Immature natural killer cell (primary cell): ENCODE measurements around the gene LTBP4. TPM values are rescaled to one million over a fixed set of nuclear protein-coding genes. Genes with fewer than 3 reads are reported as not detected.
A peak's percentile ranks its signal among the peaks of the same experiment; 100 is the strongest.
"Not testable (repeated sequence)": the region's sequence is repeated elsewhere in the genome, so short reads cannot be mapped to it uniquely, and the experiment has no call there.

Experiments used
- DNase-seq, 3 donors: peaks; one replicate each; pipeline ENCODE4 v3.0.0; 2022; ENCODE audit warnings: mixed read lengths in 1 of 3
- H3K27ac Mint-ChIP-seq, 6 donors: one replicate each; pipeline ENCODE4 v1.8.0; 2020; ENCODE audit warnings: mixed read lengths in 6 of 6, mild to moderate bottlenecking in 5 of 6, inconsistent platforms in 4 of 6, moderate library complexity in 3 of 6
- H3K27me3 Mint-ChIP-seq, 3 donors: one replicate each; pipeline ENCODE4 v1.8.0; 2020 to 2021; ENCODE audit warnings: low read depth in 3 of 3, mild to moderate bottlenecking in 3 of 3, mixed read lengths in 3 of 3, moderate library complexity in 3 of 3, inconsistent platforms in 1 of 3
- H3K36me3 Mint-ChIP-seq, 3 donors: one replicate each; pipeline ENCODE4 v1.8.0; 2020; ENCODE audit warnings: mixed read lengths in 3 of 3, inconsistent platforms in 2 of 3, mild to moderate bottlenecking in 2 of 3
- H3K4me1 Mint-ChIP-seq, 2 donors: one replicate each; pipeline ENCODE4 v1.8.0; 2020; ENCODE audit warnings: inconsistent platforms in 2 of 2, mild to moderate bottlenecking in 2 of 2, mixed read lengths in 2 of 2, moderate library complexity in 1 of 2
- H3K4me3 Mint-ChIP-seq, 5 donors: one replicate each; pipeline ENCODE4 v1.8.0; 2020; ENCODE audit warnings: mild to moderate bottlenecking in 5 of 5, mixed read lengths in 5 of 5, inconsistent platforms in 3 of 5, moderate library complexity in 3 of 5
- H3K9me3 Mint-ChIP-seq, 6 donors: one replicate each; pipeline ENCODE4 v1.8.0; 2020; ENCODE audit warnings: mild to moderate bottlenecking in 6 of 6, mixed read lengths in 6 of 6, inconsistent platforms in 4 of 6, moderate library complexity in 3 of 6
- polyA plus RNA-seq, 3 donors: library from polyadenylated mRNA; unstranded; fragments of 300-500 nt; fragmentation: Illumina TruSeq; gene quantifications; one replicate each; pipeline ENCODE4 v1.2.3, GENCODE V29; 2021

LTBP4 gene
- polyA plus RNA-seq, 3 donors from 2014 or later, result 8.9 to 21.5 (median 18.8) TPM

GRCh38 chr19:40584007-40584406 is 17.2 kb upstream of the LTBP4 start:
- DNase-seq, result no peak
- Mint-ChIP-seq H3K27me3 (peaks cover 0 to 6% (median 0%) of the 10 kb centered on the region in 3 donors), H3K4me3 (no peak overlapping the region), H3K36me3 (peaks cover 28 to 52% (median 40%) of the 10 kb centered on the region in 3 donors), H3K9me3 (no peaks in the 10 kb centered on the region), H3K4me1 (peaks cover 5 to 11% of the 10 kb centered on the region in 2 donors), H3K27ac (peak overlapping the region in 1 of 6 donors; percentile 28)

GRCh38 chr19:40585241-40585981 is 15.8 kb upstream of the LTBP4 start:
- H3K36me3 Mint-ChIP-seq, result peaks cover 28 to 48% (median 37%) of the 10 kb centered on the region in 3 donors
- no peaks in the 10 kb centered on the region for H3K9me3 Mint-ChIP-seq
- DNase-seq, result no peak
- peak overlapping the region in 2 of 6 donors; percentile 6 to 76 for H3K27ac Mint-ChIP-seq
- no peak overlapping the region for H3K4me3 Mint-ChIP-seq
- H3K27me3 Mint-ChIP-seq, result peaks cover 0 to 6% (median 0%) of the 10 kb centered on the region in 3 donors
- H3K4me1 Mint-ChIP-seq, result peaks cover 5 to 7% of the 10 kb centered on the region in 2 donors

- DNase-seq, result no peak
- no peak overlapping the region for H3K4me3 Mint-ChIP-seq
- H3K27me3 Mint-ChIP-seq, result peaks cover 0 to 6% (median 0%) of the 10 kb centered on the region in 3 donors
- H3K9me3 Mint-ChIP-seq, result no peaks in the 10 kb centered on the region
- H3K4me1 Mint-ChIP-seq, result peaks cover 5 to 7% of the 10 kb centered on the region in 2 donors
- peaks cover 25 to 44% (median 34%) of the 10 kb centered on the region in 3 donors for H3K36me3 Mint-ChIP-seq
- H3K27ac Mint-ChIP-seq, result peak overlapping the region in 3 of 6 donors; percentile 6 to 76 (median 38)
These were observed 15.2 kb upstream of the LTBP4 start for GRCh38 chr19:40585982-40586422.

- peak overlapping the region in 1 of 6 donors; percentile 13 for H3K27ac Mint-ChIP-seq
- H3K4me1 Mint-ChIP-seq, result peaks cover 5 to 7% of the 10 kb centered on the region in 2 donors
- peaks cover 0 to 6% (median 0%) of the 10 kb centered on the region in 3 donors for H3K27me3 Mint-ChIP-seq
- H3K4me3 Mint-ChIP-seq, result no peak overlapping the region
- H3K36me3 Mint-ChIP-seq, result peaks cover 23 to 40% (median 33%) of the 10 kb centered on the region in 3 donors
- no peaks in the 10 kb centered on the region for H3K9me3 Mint-ChIP-seq
- no peak for DNase-seq
These were observed 14.6 kb upstream of the LTBP4 start for GRCh38 chr19:40586611-40587010.

GRCh38 chr19:40588110-40588854 is 12.9 kb upstream of the LTBP4 start:
- Mint-ChIP-seq H3K27me3 (peaks cover 0 to 2% (median 2%) of the 10 kb centered on the region in 3 donors), H3K27ac (peak overlapping the region in 1 of 6 donors; percentile 37), H3K9me3 (no peaks in the 10 kb centered on the region), H3K4me3 (no peak overlapping the region), H3K36me3 (peaks cover 19 to 32% (median 28%) of the 10 kb centered on the region in 3 donors), H3K4me1 (peaks cover 2 to 7% of the 10 kb centered on the region in 2 donors)
- DNase-seq, result no peak

DNA sequence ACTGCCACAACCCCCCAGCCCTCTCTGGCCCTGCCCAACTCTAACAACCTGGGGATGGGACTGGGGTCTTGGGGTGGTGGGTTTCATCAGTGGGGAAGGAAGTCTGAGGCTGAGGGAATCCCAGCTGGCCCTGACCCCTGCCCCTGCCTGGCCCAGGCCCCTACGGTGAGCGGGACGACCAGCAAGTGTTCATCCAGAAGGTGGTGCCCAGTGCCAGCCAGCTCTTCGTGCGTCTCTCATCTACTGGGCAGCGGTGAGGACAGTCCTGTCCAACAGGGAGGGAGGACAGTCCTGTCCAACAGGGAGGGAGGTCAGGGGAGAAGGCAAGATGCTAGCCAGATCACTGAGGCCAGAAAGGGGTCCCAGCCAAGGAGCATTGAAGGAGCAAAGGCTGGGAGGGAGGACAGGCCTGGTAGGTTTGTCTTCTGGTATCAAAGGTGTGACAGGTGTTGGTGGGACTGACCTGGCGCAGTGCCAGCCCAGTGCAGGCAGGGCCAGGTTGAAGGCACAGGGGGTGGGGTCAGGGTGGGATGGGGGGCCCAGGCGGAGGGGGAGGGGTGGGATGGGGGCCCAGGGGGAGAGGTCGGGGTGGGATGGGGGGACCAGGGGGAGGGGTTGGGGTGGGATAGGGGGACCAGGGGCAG is 12.1 kb upstream of the LTBP4 start:
- Mint-ChIP-seq H3K36me3 (peaks cover 19 to 30% (median 26%) of the 10 kb centered on the region in 3 donors), H3K27ac (no peak overlapping the region), H3K27me3 (peaks cover 0 to 2% (median 0%) of the 10 kb centered on the region in 3 donors), H3K4me1 (peaks cover 2 to 7% of the 10 kb centered on the region in 2 donors), H3K4me3 (no peak overlapping the region), H3K9me3 (no peaks in the 10 kb centered on the region)
- no peak for DNase-seq

DNA sequence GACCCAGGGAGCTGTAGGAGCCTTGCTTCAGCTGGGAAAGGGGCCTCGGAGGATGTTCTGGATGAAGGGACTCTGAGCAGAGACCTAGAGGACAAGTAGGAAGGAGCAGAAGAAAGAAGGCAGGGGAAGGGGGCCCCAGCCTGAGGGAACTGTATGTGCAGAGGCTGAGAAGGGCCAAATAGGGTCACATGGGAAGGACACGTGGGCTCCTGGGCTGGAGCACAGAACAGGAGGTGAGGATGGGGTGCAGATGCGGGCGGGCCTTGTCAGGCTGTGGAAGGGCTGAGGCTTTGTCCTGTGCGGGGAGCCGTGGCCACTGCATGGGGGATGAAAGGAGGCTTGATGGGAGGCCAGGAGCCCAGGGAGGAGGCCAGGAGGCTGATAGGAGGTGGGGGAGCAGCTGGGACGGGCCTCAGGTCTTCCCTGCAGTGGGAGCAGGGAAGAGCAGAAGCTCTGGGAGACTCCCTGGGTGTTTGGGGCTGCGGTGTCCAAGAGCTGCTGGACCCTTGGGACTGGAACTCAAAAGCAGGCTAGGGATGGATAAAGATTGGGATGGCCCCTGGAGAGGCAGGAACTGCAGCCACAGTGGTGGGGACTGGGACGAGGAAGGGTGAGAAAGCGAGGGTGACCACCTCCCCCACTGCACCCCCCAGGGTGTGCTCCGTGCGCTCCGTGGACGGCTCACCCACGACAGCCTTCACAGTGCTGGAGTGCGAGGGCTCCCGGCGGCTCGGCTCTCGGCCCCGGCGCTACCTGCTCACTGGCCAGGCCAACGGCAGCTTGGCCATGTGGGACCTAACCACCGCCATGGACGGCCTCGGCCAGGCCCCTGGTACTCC is 11.4 kb upstream of the LTBP4 start:
- peaks cover 0 to 6% (median 2%) of the 10 kb centered on the region in 3 donors for H3K27me3 Mint-ChIP-seq
- H3K4me1 Mint-ChIP-seq, result peaks cover 9 to 15% of the 10 kb centered on the region in 2 donors
- H3K36me3 Mint-ChIP-seq, result peaks cover 15 to 22% (median 19%) of the 10 kb centered on the region in 3 donors
- DNase-seq, result no peak
- no peak overlapping the region for H3K4me3 Mint-ChIP-seq
- no peak overlapping the region for H3K27ac Mint-ChIP-seq
- no peaks in the 10 kb centered on the region for H3K9me3 Mint-ChIP-seq

GRCh38 chr19:40590464-40591265 is 10.5 kb upstream of the LTBP4 start:
- Mint-ChIP-seq H3K27me3 (peaks cover 0 to 6% (median 2%) of the 10 kb centered on the region in 3 donors), H3K4me3 (no peak overlapping the region), H3K4me1 (peaks cover 12 to 17% of the 10 kb centered on the region in 2 donors), H3K27ac (peak overlapping the region in 1 of 6 donors; percentile 32), H3K9me3 (no peaks in the 10 kb centered on the region), H3K36me3 (peaks cover 12 to 18% (median 17%) of the 10 kb centered on the region in 3 donors)
- DNase-seq, result no peak

DNA sequence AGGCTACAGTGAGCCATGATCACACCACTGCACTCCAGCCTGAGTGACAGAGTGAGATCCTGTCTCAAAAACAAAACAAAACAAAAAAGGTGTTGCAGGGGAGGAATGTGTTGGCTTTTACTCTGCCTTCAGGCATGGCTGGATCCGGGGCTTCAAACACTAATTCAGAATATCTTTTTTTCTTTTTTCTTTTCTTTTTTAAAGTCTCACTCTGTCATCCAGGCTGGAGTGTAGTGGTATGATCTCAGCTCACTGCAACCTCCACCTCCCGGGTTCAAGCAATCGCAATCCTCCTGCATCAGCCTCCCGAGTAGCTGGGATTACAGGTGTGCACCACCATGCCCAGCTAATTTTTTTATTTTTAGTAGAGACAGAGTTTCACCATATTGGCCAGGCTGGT is 9.4 kb upstream of the LTBP4 start:
- not testable (repeated sequence) for DNase-seq, H3K36me3 Mint-ChIP-seq, H3K9me3 Mint-ChIP-seq, H3K4me3 Mint-ChIP-seq
- Mint-ChIP-seq H3K27ac (peak overlapping the region in 3 of 6 donors; percentile 39 to 73 (median 59)), H3K4me1 (peaks cover 10 to 11% of the 10 kb centered on the region in 2 donors), H3K27me3 (peaks cover 4 to 10% (median 5%) of the 10 kb centered on the region in 3 donors)

DNA sequence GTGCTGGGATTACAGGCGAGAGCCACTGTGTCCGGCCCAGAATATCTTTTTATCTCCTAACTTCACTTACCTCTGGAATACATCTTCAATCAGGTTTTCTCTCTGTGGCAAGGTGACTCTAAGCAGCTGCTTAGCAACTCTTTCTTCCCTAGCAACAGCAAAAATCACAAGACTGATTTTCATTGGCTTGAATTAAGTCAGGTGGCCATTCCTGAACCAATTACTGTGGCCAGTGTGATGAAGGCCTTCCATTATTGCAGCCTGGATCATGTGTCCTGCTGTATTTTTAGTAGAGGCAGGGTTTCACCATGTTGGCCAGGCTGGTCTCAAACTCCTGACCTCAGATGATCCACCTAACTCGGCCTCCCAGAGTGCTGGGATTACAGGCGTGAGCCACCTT is 9.0 kb upstream of the LTBP4 start:
- DNase-seq, result peak in 2 of 3 donors; percentile 31 to 34
- H3K4me1 Mint-ChIP-seq, result peaks cover 10 to 11% of the 10 kb centered on the region in 2 donors
- peaks cover 4 to 10% (median 5%) of the 10 kb centered on the region in 3 donors for H3K27me3 Mint-ChIP-seq
- peak overlapping the region in 3 of 6 donors; percentile 10 to 73 (median 36) for H3K27ac Mint-ChIP-seq
- H3K9me3 Mint-ChIP-seq, result no peaks in the 10 kb centered on the region
- peaks cover 0 to 5% (median 4%) of the 10 kb centered on the region in 3 donors for H3K36me3 Mint-ChIP-seq
- no peak overlapping the region for H3K4me3 Mint-ChIP-seq

DNA sequence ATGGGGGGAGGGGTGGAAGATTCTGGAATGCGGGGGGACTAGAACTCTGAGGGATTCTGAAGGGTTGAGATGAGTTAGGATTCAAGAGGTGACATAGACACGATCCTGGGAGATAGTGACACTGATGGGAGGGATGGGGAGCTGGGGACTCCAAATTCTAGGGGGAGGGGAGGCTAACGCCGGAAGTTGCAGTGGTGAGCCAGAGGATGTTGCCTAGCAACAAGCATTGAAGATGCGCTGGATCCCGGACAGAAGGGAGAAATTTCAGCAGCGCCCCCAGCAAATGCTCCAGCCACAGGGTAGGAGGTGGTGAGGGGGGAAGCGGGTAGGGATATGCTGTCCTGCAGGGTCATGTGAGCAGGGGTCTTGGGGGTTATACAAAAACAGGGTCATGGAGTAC is 6.9 kb upstream of the LTBP4 start:
- no peaks in the 10 kb centered on the region for H3K9me3 Mint-ChIP-seq

GRCh38 chr19:40594657-40595091 is 6.5 kb upstream of the LTBP4 start:
- Mint-ChIP-seq H3K27ac (peak overlapping the region in 2 of 6 donors; percentile 21 to 40), H3K4me3 (peak overlapping the region in 1 of 5 donors; percentile 10), H3K36me3 (no peaks in the 10 kb centered on the region), H3K27me3 (peaks cover 18 to 25% (median 22%) of the 10 kb centered on the region in 3 donors), H3K4me1 (peaks cover 21 to 25% of the 10 kb centered on the region in 2 donors), H3K9me3 (no peaks in the 10 kb centered on the region)
- no peak for DNase-seq

More for the DNA sequence above, 6.9 kb upstream of the LTBP4 start:
- Mint-ChIP-seq H3K27ac (peak overlapping the region in 3 of 6 donors; percentile 40 to 71 (median 47)), H3K27me3 (peaks cover 16 to 22% (median 20%) of the 10 kb centered on the region in 3 donors), H3K36me3 (no peaks in the 10 kb centered on the region), H3K4me1 (peaks cover 17 to 21% of the 10 kb centered on the region in 2 donors), H3K4me3 (peak overlapping the region in 3 of 5 donors; percentile 4 to 17 (median 7))
- DNase-seq, result no peak
